DND-41 (cell line): ENCODE data around the gene PDLIM5.

ENCODE experiments used
- ATAC-seq: fragments of 200-7000 bp; cut with Tn5 transposase; 3 replicates; pipeline ENCODE4 v1.9.1; 2021; ENCODE audit warnings: low read depth; ENCODE audit not compliant: insufficient read depth
- DNase-seq: peaks from one replicate; pipeline ENCODE4 v3.0.0-alpha.2; 2020
- H2AFZ ChIP-seq: 2 replicates; pipeline ENCODE4 v1.6.0; 2012; ENCODE audit warnings: low read depth, low read length
- H3K27ac ChIP-seq: 2 replicates; pipeline ENCODE4 v1.5.1; 2012; ENCODE audit warnings: low read length, inconsistent platforms
- H3K27me3 ChIP-seq: fragments of 200-600 bp; sonication (generic); 2 replicates; pipeline ENCODE4 v1.6.0; 2012; ENCODE audit warnings: low read length, mild to moderate bottlenecking, inconsistent platforms; ENCODE audit not compliant: insufficient read depth, poor library complexity
- H3K36me3 ChIP-seq: 2 replicates; pipeline ENCODE4 v1.5.1; 2012; ENCODE audit warnings: low read length, inconsistent platforms; ENCODE audit not compliant: insufficient read depth
- H3K4me1 ChIP-seq: 2 replicates; pipeline ENCODE4 v1.5.1; 2012; ENCODE audit warnings: mild to moderate bottlenecking, low read length; ENCODE audit not compliant: insufficient read depth
- H3K4me2 ChIP-seq: 2 replicates; pipeline ENCODE4 v1.6.0; 2012; ENCODE audit warnings: mild to moderate bottlenecking, moderate library complexity, low read length, inconsistent platforms; ENCODE audit not compliant: insufficient read depth
- H3K4me3 ChIP-seq, 2 experiments: fragments of 200-600 bp in 1 of 2; shearing (Covaris generic) in 1 of 2; 2 replicates each; pipeline ENCODE4 v1.5.1; 2012 to 2016; ENCODE audit warnings: inconsistent platforms in 2 of 2, low read length in 2 of 2, mild to moderate bottlenecking in 2 of 2, low read depth in 1 of 2, moderate library complexity in 1 of 2
- H3K79me2 ChIP-seq: 2 replicates; pipeline ENCODE4 v1.6.0; 2012; ENCODE audit warnings: low read length, inconsistent platforms; ENCODE audit not compliant: insufficient read depth
- H3K9ac ChIP-seq: 2 replicates; pipeline ENCODE4 v1.6.0; 2012; ENCODE audit warnings: low read depth, mild to moderate bottlenecking, inconsistent platforms, low read length, moderate library complexity
- H3K9me3 ChIP-seq: 2 replicates; pipeline ENCODE4 v1.5.1; 2012; ENCODE audit warnings: low read length, moderate library complexity, mild to moderate bottlenecking, inconsistent platforms; ENCODE audit not compliant: insufficient read depth, severe bottlenecking
- H4K20me1 ChIP-seq: 2 replicates; pipeline ENCODE4 v1.6.0; 2012; ENCODE audit warnings: low read length; ENCODE audit not compliant: insufficient read depth
- CTCF ChIP-seq: IDR thresholded peaks from 2 replicates; pipeline ENCODE4 v1.5.1; 2012; ENCODE audit warnings: borderline replicate concordance, low read length, moderate library complexity, mild to moderate bottlenecking; ENCODE audit not compliant: poor library complexity, severe bottlenecking; ENCODE audit errors: extremely low read depth
- EZH2 ChIP-seq: IDR thresholded peaks from 3 replicates; pipeline ENCODE4 v1.6.1; 2012; ENCODE audit warnings: borderline replicate concordance, low read depth, mild to moderate bottlenecking, moderate library complexity, low read length, inconsistent platforms; ENCODE audit not compliant: severe bottlenecking

Gene PDLIM5

GRCh38 chr4:94431388-94431787 lies 20.4 kb upstream of the PDLIM5 start:
- H3K4me3 ChIP-seq = no peak overlapping the region
- no peaks in the 10 kb centered on the region for H3K36me3 ChIP-seq
- H3K4me2 ChIP-seq = no peak overlapping the region
- DNase-seq = no peak
- H4K20me1 ChIP-seq = no peaks in the 10 kb centered on the region
- no peaks in the 10 kb centered on the region for H3K27me3 ChIP-seq
- no peak overlapping the region for H3K27ac ChIP-seq
- H3K79me2 ChIP-seq = no peaks in the 10 kb centered on the region
- H2AFZ ChIP-seq = no peak overlapping the region
- TF ChIP-seq EZH2 = no peak
- no peak for TF ChIP-seq CTCF
- no peaks in the 10 kb centered on the region for H3K4me1 ChIP-seq
- H3K9me3 ChIP-seq = peaks cover 9% of the 10 kb centered on the region
- no peak for ATAC-seq
- no peak overlapping the region for H3K9ac ChIP-seq

- no peak for ATAC-seq
These were observed 17.2 kb upstream of the PDLIM5 start for GRCh38 chr4:94434505-94434904.

GRCh38 chr4:94435874-94436273 lies 15.9 kb upstream of the PDLIM5 start:
- ATAC-seq (no peak), DNase-seq (no peak)
- Histone ChIP-seq H3K4me2 (no peak overlapping the region), H3K36me3 (no peaks in the 10 kb centered on the region), H4K20me1 (no peaks in the 10 kb centered on the region), H3K9ac (no peak overlapping the region), H3K79me2 (no peaks in the 10 kb centered on the region), H2AFZ (no peak overlapping the region), H3K4me3 (no peak overlapping the region), H3K9me3 (no peaks in the 10 kb centered on the region), H3K27ac (no peak overlapping the region), H3K4me1 (no peaks in the 10 kb centered on the region), H3K27me3 (no peaks in the 10 kb centered on the region)
- TF ChIP-seq CTCF (no peak), EZH2 (no peak)

More at GRCh38 chr4:94434505-94434904, 17.2 kb upstream of the PDLIM5 start:
- H3K9ac ChIP-seq = no peak overlapping the region
- no peak overlapping the region for H2AFZ ChIP-seq
- H3K4me3 ChIP-seq = no peak overlapping the region
- TF ChIP-seq EZH2 = no peak
- TF ChIP-seq CTCF = no peak
- no peak overlapping the region for H3K27ac ChIP-seq
- H3K79me2 ChIP-seq = no peaks in the 10 kb centered on the region
- no peaks in the 10 kb centered on the region for H3K4me1 ChIP-seq
- no peak for DNase-seq
- no peaks in the 10 kb centered on the region for H3K27me3 ChIP-seq
- no peaks in the 10 kb centered on the region for H4K20me1 ChIP-seq
- no peaks in the 10 kb centered on the region for H3K36me3 ChIP-seq
- no peaks in the 10 kb centered on the region for H3K9me3 ChIP-seq
- no peak overlapping the region for H3K4me2 ChIP-seq

- Histone ChIP-seq H2AFZ (no peak overlapping the region), H3K4me1 (no peaks in the 10 kb centered on the region), H3K4me3 (no peak overlapping the region), H3K79me2 (no peaks in the 10 kb centered on the region), H3K9me3 (no peaks in the 10 kb centered on the region), H4K20me1 (no peaks in the 10 kb centered on the region), H3K4me2 (no peak overlapping the region), H3K27me3 (no peaks in the 10 kb centered on the region), H3K27ac (no peak overlapping the region), H3K36me3 (no peaks in the 10 kb centered on the region), H3K9ac (no peak overlapping the region)
- no peak for TF ChIP-seq CTCF
- TF ChIP-seq EZH2 = no peak
- no peak for DNase-seq
- ATAC-seq = no peak
These were observed 15.2 kb upstream of the PDLIM5 start for GRCh38 chr4:94436512-94436911.
